ENCODE results near the gene PTTG1IP. TPM values are rescaled to one million over a fixed set of nuclear protein-coding genes. Genes with fewer than 3 reads are reported as not detected.
A peak's percentile ranks its signal among the peaks of the same experiment; 100 is the strongest.

Gene PTTG1IP
- total RNA-seq, 4 donors from 2014 or later: 175 to 328 (median 234) TPM

DNA sequence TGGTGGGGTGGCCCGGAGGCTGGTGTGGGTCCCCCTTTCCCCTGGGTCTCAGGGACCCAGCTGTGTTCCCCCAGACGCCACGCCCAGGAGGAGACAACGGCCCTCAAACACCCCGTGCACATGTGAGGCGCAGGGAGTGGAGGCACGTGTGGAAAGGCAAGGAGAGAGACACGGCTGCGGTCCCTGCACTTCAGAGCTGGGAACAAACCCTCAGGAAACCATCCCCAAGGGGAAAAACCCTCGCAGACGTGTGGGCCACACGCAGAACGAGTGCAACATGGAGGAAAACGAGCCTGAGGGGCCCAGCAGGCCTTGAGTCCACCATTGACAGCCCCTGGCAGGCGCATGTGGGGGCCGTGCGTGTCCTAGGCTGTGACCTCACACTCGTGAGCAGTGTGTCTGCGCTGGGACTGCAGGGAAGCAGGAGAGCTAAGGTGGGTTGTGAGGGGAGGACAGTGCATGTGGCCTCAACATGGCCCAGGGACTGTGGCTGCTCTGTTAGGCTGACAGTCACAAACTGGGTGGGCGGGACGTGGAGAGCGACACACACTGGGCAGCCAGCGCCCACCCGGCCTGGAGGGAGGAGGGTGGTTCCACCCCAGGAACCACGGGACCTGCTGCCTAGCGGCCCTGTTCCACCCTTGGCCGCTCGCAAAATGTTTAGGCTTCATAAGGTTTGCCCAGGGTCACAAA lies 27.2 kb upstream of the PTTG1IP start:
- no peaks in the 10 kb centered on the region for H3K9me3 ChIP-seq
- no peak overlapping the region for H3K4me3 ChIP-seq
- H3K27me3 ChIP-seq: peaks cover 0 to 25% of the 10 kb centered on the region in 2 donors
- DNase-seq (ENCODE audit: low spot score in 2 of 2): no peak
- no peaks in the 10 kb centered on the region for H3K36me3 ChIP-seq
- TF ChIP-seq, protein P1, sequence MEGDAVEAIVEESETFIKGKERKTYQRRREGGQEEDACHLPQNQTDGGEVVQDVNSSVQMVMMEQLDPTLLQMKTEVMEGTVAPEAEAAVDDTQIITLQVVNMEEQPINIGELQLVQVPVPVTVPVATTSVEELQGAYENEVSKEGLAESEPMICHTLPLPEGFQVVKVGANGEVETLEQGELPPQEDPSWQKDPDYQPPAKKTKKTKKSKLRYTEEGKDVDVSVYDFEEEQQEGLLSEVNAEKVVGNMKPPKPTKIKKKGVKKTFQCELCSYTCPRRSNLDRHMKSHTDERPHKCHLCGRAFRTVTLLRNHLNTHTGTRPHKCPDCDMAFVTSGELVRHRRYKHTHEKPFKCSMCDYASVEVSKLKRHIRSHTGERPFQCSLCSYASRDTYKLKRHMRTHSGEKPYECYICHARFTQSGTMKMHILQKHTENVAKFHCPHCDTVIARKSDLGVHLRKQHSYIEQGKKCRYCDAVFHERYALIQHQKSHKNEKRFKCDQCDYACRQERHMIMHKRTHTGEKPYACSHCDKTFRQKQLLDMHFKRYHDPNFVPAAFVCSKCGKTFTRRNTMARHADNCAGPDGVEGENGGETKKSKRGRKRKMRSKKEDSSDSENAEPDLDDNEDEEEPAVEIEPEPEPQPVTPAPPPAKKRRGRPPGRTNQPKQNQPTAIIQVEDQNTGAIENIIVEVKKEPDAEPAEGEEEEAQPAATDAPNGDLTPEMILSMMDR (IDR thresholded peaks at IDR 0.05): no peak
- no peak for TF ChIP-seq POLR2A (IDR thresholded peaks at IDR 0.05)
- TF ChIP-seq EP300 (IDR thresholded peaks at IDR 0.05): no peak
- H3K27ac ChIP-seq: no peak overlapping the region
- 67 to 70% methylated on average over 27 of the region's 28 CpGs for WGBS, 2 donors
- no peaks in the 10 kb centered on the region for H3K4me1 ChIP-seq

DNA sequence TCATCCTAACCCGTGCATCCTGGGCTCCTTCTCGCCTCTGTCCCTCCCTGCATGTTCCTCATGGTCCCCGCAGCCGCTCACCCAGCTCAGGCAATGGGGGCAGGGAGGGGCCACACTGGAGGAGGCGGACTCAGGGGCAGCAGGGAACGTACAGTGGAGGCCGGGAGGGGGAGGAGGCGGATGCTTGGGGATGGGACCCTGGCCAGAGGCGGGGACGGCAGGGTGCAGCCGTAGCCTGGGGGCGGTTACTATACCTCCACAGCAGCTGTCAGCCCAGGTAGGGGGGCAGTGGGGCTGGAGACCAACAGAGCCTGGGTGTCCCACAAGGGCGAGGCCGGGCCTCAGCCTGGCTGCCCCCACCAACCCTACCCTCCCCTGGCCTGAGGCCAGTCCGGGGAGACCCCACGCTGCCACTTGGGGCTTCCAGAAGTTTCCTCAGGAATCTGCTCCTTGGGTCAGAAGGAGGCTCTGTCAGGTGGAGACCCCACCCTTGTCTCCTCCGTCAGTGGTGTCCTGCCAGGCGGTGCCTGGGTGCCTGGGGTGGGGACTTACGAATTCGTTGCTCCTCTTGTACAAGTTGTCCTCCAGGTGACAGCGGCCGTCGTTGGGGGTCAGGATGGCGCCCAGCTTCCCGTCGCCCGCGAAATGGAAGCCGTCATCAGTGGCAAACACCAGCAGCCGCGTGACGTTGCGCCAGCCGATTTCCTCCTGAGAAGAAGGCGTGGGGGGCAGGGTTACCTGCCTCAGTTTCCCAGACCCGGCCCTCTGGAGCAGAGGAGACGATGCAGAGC lies 26.5 kb upstream of the PTTG1IP start:
- H3K27ac ChIP-seq: no peak overlapping the region
- no peaks in the 10 kb centered on the region for H3K36me3 ChIP-seq
- no peak for DNase-seq (ENCODE audit: low spot score in 2 of 2)
- no peak for TF ChIP-seq POLR2A (IDR thresholded peaks at IDR 0.05)
- no peak for TF ChIP-seq EP300 (IDR thresholded peaks at IDR 0.05)
- TF ChIP-seq, protein P1 (IDR thresholded peaks at IDR 0.05): no peak
- H3K4me3 ChIP-seq: no peak overlapping the region
- no peaks in the 10 kb centered on the region for H3K9me3 ChIP-seq
- H3K4me1 ChIP-seq: no peaks in the 10 kb centered on the region
- H3K27me3 ChIP-seq: peaks cover 0 to 25% of the 10 kb centered on the region in 2 donors
- 76 to 78% methylated on average over 28 to 34 of the region's 37 CpGs for WGBS, 2 donors

DNA sequence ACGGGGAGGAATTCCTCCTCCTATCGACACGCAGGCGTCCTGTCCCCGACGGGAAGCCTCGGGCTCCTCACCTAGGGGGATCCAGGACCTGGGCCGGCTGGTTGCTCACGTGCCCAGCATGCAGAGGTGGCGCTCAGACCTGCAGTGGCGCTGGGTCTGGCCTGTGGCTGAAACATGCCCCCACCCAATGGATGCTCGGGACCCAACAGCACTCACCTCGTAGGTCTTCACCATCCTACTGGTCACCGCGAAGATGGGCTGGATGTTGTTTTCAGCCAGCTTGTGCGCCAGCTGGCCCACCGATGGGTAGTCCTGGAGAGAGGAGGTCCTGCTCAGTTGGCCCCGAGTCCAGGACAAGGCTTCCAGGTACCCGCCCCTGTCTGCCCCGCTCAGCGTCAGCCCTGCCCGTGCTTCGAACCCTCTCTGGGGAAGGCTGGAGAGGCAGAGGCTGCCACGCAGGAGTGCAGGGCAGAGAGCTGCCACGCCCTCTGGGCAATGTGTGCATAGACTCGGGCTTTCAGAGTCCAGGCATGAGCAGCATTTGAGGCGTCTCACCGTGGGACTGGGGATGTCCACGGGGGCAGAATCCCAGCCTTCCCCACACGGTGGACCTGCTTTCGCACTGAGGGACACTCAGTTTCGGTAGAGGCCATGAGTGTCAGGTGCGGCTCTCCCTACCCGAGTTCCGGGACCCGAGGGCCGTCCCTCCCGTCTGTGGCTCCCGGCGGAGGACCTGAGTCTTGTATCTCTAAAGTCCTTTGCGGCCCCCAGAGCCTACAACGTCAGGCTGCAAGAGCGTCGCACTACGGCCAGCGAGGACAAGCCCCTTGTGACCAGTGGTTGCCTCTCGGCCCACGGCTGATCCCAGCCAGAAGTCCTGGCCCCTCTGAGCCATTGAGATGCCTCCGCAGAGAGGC lies 25.6 kb upstream of the PTTG1IP start:
- Histone ChIP-seq H3K9me3 (no peaks in the 10 kb centered on the region), H3K4me3 (no peak overlapping the region), H3K4me1 (no peaks in the 10 kb centered on the region), H3K27me3 (peaks cover 0 to 25% of the 10 kb centered on the region in 2 donors), H3K36me3 (no peaks in the 10 kb centered on the region), H3K27ac (no peak overlapping the region)
- DNase-seq (ENCODE audit: low spot score in 2 of 2): no peak
- no peak for TF ChIP-seq EP300 (IDR thresholded peaks at IDR 0.05)
- WGBS, 2 donors: 76 to 78% methylated on average over 38 to 47 of the region's 49 CpGs

DNA sequence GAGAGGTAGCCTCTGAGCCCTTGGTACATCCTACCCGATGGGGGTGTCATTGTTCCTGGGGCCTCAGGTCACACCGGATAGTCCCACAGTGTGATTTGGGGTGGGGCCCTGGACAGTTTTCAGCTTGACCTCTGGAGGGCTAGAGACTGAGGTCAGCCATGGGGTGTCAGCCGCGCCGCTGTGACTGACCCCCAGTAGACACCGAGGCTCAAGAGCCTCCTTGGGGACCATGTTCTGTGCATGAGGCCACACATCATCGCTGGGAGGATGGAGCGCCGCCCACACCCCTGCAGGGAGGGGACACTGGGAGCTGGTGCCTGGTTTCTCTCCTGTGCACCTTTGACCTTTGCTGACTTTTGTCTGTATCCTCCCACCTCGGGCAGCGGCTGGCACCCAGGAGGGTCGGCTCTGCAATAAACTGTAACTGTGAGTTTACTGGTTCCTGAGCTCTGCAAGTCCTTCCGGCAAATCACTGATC lies 24.6 kb upstream of the PTTG1IP start:
- Histone ChIP-seq H3K27ac (no peak overlapping the region), H3K4me3 (no peak overlapping the region), H3K4me1 (no peaks in the 10 kb centered on the region), H3K9me3 (no peaks in the 10 kb centered on the region), H3K36me3 (no peaks in the 10 kb centered on the region), H3K27me3 (peaks cover 0 to 25% of the 10 kb centered on the region in 2 donors)
- WGBS, 2 donors: 66 to 75% methylated on average over 6 to 13 of the region's 13 CpGs
- TF ChIP-seq POLR2A (IDR thresholded peaks at IDR 0.05): no peak
- TF ChIP-seq, protein P1 (IDR thresholded peaks at IDR 0.05): no peak
- TF ChIP-seq EP300 (IDR thresholded peaks at IDR 0.05): no peak
- no peak for DNase-seq (ENCODE audit: low spot score in 2 of 2)

DNA sequence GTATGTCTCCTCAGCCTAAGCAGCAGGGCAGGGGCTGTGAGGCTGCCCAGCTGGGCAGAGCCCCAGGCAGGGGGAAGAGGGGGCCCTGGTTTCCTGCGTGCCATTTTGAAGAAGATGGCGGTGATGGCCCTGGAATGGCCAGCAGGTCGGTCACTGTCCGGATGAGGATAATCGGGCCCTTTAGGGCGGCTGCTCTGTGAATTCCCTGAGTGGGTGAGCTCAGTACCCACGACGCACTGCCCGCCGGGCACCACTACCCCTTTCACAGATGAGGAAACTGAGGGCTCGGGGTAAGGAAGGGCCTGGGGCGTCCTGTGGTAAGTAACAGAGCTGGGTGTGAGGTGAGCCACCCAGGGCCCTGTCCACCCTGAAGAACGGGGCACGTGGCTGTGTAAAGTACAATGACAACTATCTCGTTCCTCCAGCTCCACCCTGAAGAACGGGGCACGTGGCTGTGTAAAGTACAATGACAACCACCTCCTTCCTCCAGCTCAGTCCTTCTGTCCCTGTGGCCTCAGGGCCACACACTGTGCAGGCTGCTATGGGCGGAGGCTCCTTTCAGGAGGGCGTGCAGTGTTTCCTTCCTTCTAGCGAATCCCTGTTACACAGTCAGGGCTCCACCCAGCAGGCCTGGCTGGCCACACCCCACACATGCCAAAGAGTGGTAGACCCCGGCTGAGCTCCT lies 24.0 kb upstream of the PTTG1IP start:
- Histone ChIP-seq H3K36me3 (no peaks in the 10 kb centered on the region), H3K4me1 (no peaks in the 10 kb centered on the region), H3K9me3 (no peaks in the 10 kb centered on the region), H3K4me3 (no peak overlapping the region), H3K27me3 (peaks cover 0 to 25% of the 10 kb centered on the region in 2 donors), H3K27ac (no peak overlapping the region)
- WGBS, 2 donors: 66 to 77% methylated on average over 9 to 18 of the region's 21 CpGs
- TF ChIP-seq POLR2A (IDR thresholded peaks at IDR 0.05) (no peak), EP300 (IDR thresholded peaks at IDR 0.05) (peak in 1 of 2 donors; percentile 16)
- no peak for DNase-seq (ENCODE audit: low spot score in 2 of 2)

Measured in tibial nerve (tissue), 4 donors.